ENCODE results near the gene CMKLR1. TPM values are rescaled to one million over a fixed set of nuclear protein-coding genes. Genes with fewer than 3 reads are reported as not detected.

CMKLR1 gene, protein sequence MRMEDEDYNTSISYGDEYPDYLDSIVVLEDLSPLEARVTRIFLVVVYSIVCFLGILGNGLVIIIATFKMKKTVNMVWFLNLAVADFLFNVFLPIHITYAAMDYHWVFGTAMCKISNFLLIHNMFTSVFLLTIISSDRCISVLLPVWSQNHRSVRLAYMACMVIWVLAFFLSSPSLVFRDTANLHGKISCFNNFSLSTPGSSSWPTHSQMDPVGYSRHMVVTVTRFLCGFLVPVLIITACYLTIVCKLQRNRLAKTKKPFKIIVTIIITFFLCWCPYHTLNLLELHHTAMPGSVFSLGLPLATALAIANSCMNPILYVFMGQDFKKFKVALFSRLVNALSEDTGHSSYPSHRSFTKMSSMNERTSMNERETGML
- not detected in 5 replicates for total RNA-seq (2022; extraction: Qiagen RNA extraction; ENCODE audit: low read depth)

DNA sequence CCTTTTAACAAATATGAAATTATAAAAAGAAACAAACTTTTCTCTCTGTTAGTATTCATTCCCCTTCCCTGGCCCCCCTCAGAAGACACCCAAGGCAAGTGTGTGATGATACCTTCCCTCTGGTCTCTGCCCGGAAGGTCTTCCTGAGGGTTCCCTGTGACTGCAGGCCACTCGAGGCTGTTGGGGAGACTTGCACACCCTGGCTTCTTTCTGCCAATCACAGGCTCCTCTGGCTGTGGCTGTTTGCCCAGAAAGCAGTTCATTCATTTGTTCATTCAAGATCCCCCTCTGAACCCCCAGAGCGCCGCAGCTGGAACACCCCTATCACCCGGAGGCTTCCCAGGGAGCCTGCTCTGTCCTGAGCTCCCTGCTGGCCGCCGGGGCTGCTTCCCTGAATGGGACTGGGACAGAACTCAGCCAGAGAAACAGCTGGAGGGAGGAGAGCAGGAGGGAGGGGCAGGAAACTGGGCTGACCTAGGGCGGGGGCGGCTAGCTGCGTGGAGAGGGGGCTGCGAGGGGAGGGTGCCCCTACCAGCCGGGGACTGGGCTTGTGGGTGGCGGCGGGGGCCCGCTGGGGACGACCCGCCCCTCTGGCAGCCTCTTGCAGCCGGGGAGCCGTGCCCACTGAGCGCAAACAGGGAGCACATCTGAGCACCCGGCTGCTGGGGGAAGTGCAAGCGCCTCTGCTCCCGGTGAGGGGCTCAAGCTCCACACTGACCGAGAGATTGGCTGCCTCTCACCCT, at the start of gene CMKLR1:
TSS of gene CMKLR1 (minus strand) at position 397 of the 743 bp plus-strand sequence. CDS start 45,720 bp downstream, outside the sequence.

Other genes with a start within 250 kb of the CMKLR1 start
- not detected in 5 replicates for gene WSCD2, start 210.0 kb downstream of the CMKLR1 start, total RNA-seq (2022; extraction: Qiagen RNA extraction; ENCODE audit: low read depth)
- 2.1 to 3.8 TPM (median 2.9 TPM) in 5 replicates for gene FICD, start 176.0 kb upstream of the CMKLR1 start, total RNA-seq (2022; extraction: Qiagen RNA extraction; ENCODE audit: low read depth)
- gene SART3, start 221.9 kb upstream of the CMKLR1 start, total RNA-seq (2022; extraction: Qiagen RNA extraction; ENCODE audit: low read depth), result 39.3 to 44.5 TPM (median 40.6 TPM) in 5 replicates
- gene ISCU, start 223.3 kb upstream of the CMKLR1 start, total RNA-seq (2022; extraction: Qiagen RNA extraction; ENCODE audit: low read depth), result 85.2 to 101 TPM (median 91.7 TPM) in 5 replicates